Coronary artery (tissue), 2 donors: ENCODE measurements around the gene TAS2R1.

Source experiments
- DNase-seq: peaks from one replicate; pipeline ENCODE4 v3.0.0-alpha.2; 2017; ENCODE audit warnings: low spot score
- H3K27ac ChIP-seq, 2 donors: fragments of 200-600 bp; sonication (generic); one replicate each; pipeline ENCODE4 v1.5.1; 2016 to 2019
- H3K4me3 ChIP-seq: fragments of 200-600 bp; sonication (generic); 2 replicates; pipeline ENCODE4 v1.5.1; 2016; ENCODE audit warnings: mild to moderate bottlenecking, moderate library complexity
- TF ChIP-seq, protein P1 (sequence below): fragments of 200-600 bp; sonication (generic); IDR thresholded peaks from one replicate; pipeline ENCODE4 v1.5.1; 2019; ENCODE audit warnings: antibody characterized with exemption

The TAS2R1 gene, protein sequence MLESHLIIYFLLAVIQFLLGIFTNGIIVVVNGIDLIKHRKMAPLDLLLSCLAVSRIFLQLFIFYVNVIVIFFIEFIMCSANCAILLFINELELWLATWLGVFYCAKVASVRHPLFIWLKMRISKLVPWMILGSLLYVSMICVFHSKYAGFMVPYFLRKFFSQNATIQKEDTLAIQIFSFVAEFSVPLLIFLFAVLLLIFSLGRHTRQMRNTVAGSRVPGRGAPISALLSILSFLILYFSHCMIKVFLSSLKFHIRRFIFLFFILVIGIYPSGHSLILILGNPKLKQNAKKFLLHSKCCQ

GRCh38 chr5:9630251-9630650, at the start of gene TAS2R1:
Gene TAS2R1 (minus strand): TSS chr5:9630351. CDS start chr5:9630032, 319 bp downstream.
- DNase-seq, result no peak
- TF ChIP-seq, protein P1, sequence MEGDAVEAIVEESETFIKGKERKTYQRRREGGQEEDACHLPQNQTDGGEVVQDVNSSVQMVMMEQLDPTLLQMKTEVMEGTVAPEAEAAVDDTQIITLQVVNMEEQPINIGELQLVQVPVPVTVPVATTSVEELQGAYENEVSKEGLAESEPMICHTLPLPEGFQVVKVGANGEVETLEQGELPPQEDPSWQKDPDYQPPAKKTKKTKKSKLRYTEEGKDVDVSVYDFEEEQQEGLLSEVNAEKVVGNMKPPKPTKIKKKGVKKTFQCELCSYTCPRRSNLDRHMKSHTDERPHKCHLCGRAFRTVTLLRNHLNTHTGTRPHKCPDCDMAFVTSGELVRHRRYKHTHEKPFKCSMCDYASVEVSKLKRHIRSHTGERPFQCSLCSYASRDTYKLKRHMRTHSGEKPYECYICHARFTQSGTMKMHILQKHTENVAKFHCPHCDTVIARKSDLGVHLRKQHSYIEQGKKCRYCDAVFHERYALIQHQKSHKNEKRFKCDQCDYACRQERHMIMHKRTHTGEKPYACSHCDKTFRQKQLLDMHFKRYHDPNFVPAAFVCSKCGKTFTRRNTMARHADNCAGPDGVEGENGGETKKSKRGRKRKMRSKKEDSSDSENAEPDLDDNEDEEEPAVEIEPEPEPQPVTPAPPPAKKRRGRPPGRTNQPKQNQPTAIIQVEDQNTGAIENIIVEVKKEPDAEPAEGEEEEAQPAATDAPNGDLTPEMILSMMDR, result no peak
- no peak within 1 kb of the TSS for H3K4me3 ChIP-seq
- H3K27ac ChIP-seq, result no peak within 1 kb of the TSS

- DNase-seq, result no peak
- TF ChIP-seq, protein P1, result no peak
- Histone ChIP-seq H3K27ac (no peak overlapping the region), H3K4me3 (no peak overlapping the region)
These were observed 40.2 kb upstream of the TAS2R1 start for GRCh38 chr5:9670371-9670770.

DNA sequence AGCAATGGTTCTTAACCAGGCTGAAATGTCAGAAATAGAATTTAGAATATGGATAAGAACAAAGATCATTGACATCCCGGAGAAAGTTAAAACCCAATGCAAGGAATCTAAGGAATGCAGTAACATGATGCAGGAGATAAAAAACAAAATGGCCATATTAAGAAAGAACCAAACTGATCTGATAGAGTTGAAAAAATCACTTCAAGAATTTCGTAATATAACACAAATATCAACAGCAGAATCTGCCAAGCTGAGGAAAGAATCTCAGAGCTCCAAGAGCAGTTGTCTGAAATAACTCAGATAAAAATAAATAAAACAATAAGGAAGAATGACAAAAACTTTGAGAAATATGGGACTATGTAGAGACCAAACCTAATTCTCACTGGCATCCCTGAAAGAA, 37.8 kb upstream of the TAS2R1 start:
- TF ChIP-seq, protein P1, result no peak
- Histone ChIP-seq H3K27ac (no peak overlapping the region), H3K4me3 (no peak overlapping the region)
- DNase-seq, result no peak

DNA sequence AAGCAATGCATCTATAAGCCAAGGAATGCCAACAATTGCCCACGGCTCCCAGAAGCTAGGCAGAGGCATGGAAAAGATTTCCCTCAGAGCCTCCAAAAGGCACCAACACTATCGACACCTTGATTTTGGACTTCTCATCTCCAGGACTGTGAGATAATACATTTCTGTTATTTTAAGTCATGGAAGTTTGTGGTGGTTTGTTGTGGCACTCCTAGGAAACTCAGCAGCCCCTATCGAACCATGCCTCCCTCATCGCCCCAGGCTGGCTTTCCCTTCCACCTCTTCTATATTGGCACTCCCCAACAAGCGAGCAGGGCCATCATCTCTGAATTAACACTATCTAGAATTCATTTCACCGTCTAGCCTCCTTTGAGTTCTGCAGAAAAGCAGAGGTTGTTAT, 33.7 kb upstream of the TAS2R1 start:
- TF ChIP-seq, protein P1, result no peak
- no peak overlapping the region for H3K27ac ChIP-seq
- DNase-seq, result no peak
- no peak overlapping the region for H3K4me3 ChIP-seq

GRCh38 chr5:9661316-9662015, 31.3 kb upstream of the TAS2R1 start:
- no peak for DNase-seq
- TF ChIP-seq, protein P1, result no peak

DNA sequence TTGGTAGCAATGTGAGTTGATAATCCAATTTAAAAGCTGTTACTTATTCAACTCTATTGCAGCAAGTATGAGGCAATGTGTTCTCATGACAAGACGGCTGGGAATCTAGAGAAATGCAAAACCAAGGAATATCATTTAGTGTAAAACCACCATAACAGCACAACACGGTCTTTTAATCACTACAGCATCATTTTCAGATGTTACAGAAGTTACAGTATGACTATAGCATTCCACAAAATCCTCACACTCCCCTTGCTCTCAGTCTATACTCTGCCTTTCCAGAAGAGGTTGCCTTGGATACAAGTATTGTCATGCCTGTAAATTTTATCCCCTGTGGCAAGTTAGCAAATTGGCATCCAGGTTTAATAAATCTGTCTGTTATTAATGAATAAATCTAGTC, 28.6 kb upstream of the TAS2R1 start:
- no peak overlapping the region for H3K27ac ChIP-seq
- TF ChIP-seq, protein P1, result no peak
- no peak overlapping the region for H3K4me3 ChIP-seq
- DNase-seq, result no peak

More at GRCh38 chr5:9661316-9662015, 31.3 kb upstream of the TAS2R1 start:
- no peak overlapping the region for H3K27ac ChIP-seq
- no peak overlapping the region for H3K4me3 ChIP-seq

GRCh38 chr5:9657819-9658218, 27.7 kb upstream of the TAS2R1 start:
- no peak overlapping the region for H3K4me3 ChIP-seq
- no peak for DNase-seq
- TF ChIP-seq, protein P1, result no peak
- no peak overlapping the region for H3K27ac ChIP-seq
